GM20431 (cell line): ENCODE results near the gene AHDC1.
"Not testable (repeated sequence)": the region's sequence is repeated elsewhere in the genome, so short reads cannot be mapped to it uniquely, and the experiment has no call there.

ENCODE experiments used
- in situ Hi-C: fragments of 300-500 bp; cut with MseI, MboI; formaldehyde crosslinking; loops from one replicate; pipeline ENCODE4 v1.15.0; 2020; ENCODE audit warnings: low sequenced_read_pairs; ENCODE audit not compliant: unreplicated experiment

The AHDC1 gene

DNA sequence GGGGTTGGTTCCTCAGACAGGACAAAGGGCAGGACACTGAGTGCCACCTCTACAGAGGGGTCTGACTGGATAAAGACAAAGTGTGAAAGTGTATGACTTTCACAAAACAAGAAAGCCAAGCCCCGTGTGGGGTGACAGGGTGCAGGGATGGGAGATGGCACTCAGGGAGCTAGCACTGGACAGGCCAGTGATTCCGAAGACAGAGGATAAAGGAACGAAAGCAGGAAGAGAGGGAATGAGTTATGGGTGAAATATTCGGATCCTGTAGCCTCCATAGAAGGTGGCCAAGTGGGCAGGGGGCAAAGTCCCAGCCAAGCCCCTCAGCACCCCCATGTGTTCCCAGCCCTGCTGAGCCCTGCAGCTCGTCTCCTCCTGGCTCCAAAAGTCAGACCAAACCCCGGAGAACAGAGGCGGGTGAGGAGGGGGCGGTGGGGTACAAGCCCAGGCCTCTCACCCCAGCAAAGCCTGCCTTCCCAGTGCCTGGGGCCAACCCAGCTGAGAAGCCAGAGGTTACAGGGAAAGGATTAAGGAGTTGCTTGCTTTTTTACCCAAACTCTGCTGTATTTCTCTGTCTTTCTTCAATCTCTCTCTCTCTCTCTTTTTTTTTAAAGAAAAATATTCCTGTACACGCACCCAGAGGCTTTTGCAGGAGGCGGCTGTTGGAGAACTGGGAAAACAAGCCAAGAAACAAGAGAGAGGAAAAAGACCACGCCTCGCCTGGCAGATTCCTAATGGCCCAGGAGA is 99.9 kb downstream of the AHDC1 start:
- in situ Hi-C loops, result no loop called here

- in situ Hi-C loops, result no loop called here
Measured at GRCh38 chr1:27503033-27503432, 100.9 kb downstream of the AHDC1 start.

DNA sequence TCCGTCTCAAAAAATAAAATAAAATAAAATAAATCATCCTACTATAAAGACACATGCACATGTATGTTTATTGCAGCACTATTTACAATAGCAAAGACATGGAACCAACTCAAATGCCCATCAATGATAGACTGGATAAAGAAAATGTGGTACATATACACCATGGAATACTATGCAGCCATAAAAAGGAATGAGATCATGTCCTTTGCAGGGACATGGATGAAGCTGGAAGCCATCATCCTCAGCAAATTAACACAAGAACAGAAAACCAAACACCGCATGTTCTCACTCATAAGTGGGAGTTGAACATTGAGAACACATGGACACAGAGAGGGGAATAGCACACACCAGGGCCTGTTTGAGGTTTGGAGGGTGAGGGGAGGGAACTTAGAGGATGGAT is 102.8 kb downstream of the AHDC1 start:
- in situ Hi-C loops, result not testable (repeated sequence)

DNA sequence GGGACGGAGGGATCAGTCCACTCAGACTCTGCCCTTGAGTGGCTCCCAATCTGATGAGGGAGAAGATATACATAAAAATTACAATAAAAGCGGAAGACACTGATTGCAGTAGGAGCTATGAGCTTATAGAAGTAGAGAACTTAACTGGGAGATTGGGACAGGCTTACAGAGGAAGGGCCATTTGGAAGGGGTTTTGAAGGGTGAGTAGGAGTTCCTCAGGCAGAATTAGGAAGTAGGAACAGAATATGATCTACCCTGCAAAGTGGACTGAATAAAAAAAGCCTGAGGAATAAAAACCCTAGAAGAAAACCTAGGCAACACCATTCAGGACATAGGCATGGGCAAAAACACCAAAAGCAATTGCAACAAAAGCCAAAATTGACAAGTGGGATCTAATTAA is 104.8 kb downstream of the AHDC1 start:
- in situ Hi-C loops, result no loop called here

- in situ Hi-C loops, result no loop called here
Measured at GRCh38 chr1:27496604-27497155, 107.3 kb downstream of the AHDC1 start.

GRCh38 chr1:27492796-27493195 is 111.1 kb downstream of the AHDC1 start:
- in situ Hi-C loops, result no loop called here

- in situ Hi-C loops, result no loop called here
Measured at GRCh38 chr1:27491748-27492700, 111.9 kb downstream of the AHDC1 start.

- in situ Hi-C loops, result no loop called here
Measured at GRCh38 chr1:27489973-27490741, 113.8 kb downstream of the AHDC1 start, which contains the start of gene WASF2. Gene WASF2, minus strand, starts transcription at chr1:27490167. Its CDS starts 61,277 bp downstream, at chr1:27428890.

- in situ Hi-C loops, result no loop called here
Measured at GRCh38 chr1:27489501-27489972, 114.4 kb downstream of the AHDC1 start.

DNA sequence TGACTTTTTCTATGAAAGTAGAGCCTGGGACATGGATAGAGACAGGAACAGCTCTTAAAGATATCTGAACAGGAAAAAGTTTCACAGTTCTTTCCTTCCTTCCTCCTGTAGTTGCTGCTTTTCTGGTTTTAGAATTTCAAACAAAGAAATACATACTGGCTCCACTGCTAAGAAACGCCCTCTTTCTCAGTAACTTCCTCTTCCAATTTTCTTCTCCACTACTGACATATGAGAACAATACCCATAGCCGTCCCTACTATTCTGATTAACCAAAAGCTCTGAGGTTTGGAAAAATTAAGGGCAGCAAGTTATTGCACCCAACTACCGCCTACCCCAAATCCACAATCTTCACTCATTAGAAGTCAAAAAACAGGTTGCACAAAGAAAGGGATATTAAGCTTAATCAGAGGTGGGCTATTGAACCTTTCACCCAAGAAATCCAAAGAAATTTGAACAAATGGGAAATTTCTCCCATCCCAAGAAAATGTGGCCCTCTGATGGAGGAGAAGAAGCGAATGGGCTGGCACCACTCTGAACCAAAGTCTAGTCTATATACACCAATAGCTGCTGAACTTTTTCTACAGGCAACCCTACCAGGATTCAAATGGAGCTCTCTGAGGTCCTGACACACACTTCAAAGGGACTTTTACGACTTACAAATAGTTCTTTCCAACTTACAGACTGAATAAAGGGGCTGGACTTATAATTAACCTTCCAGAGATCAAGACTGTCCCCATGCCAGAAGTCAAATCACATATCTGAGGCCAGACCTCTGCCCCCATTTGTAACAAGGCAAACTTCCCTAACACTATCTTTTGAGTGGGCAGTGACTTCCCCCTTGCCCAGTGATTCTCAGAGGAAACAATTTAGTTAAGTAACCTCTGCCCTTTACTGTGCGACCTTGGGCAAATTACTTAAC is 115.7 kb downstream of the AHDC1 start:
- in situ Hi-C loops, result no loop called here

GRCh38 chr1:27485363-27485762 is 118.6 kb downstream of the AHDC1 start:
- in situ Hi-C loops, result no loop called here
